ENCODE results near the gene GRB2.
"Not testable (repeated sequence)": the region's sequence is repeated elsewhere in the genome, so short reads cannot be mapped to it uniquely, and the experiment has no call there.

The GRB2 gene

GRCh38 chr17:75316253-75316652, 89.2 kb downstream of the GRB2 start:
- DNase-seq, result no peak

GRCh38 chr17:75315541-75316243, 89.8 kb downstream of the GRB2 start:
- DNase-seq, result peak in 1 of 2 donors; percentile 18

- peak; percentile 13 to 22 for DNase-seq
These were observed 91.4 kb downstream of the GRB2 start for GRCh38 chr17:75313941-75314551.

GRCh38 chr17:75308732-75309629, 96.5 kb downstream of the GRB2 start:
- DNase-seq, result peak in 1 of 2 donors; percentile 13

GRCh38 chr17:75307957-75308731, 97.3 kb downstream of the GRB2 start:
- DNase-seq, result no peak

GRCh38 chr17:75301502-75302206, 103.8 kb downstream of the GRB2 start:
- DNase-seq, result peak in 1 of 2 donors; percentile 21

GRCh38 chr17:75301049-75301448, 104.4 kb downstream of the GRB2 start:
- no peak for DNase-seq

GRCh38 chr17:75300280-75300679, 105.2 kb downstream of the GRB2 start:
- no peak for DNase-seq

GRCh38 chr17:75295201-75296158, 110.0 kb downstream of the GRB2 start:
- peak; percentile 34 to 49 for DNase-seq

GRCh38 chr17:75292810-75293448, 112.5 kb downstream of the GRB2 start:
- not testable (repeated sequence) for DNase-seq

GRCh38 chr17:75289832-75290337, 115.6 kb downstream of the GRB2 start:
- DNase-seq, result peak; percentile 43 to 78

- DNase-seq, result peak; percentile 77 to 99
These were observed 116.2 kb downstream of the GRB2 start, which contains the start of gene SLC25A19 for GRCh38 chr17:75289115-75289831. Gene SLC25A19, minus strand, starts transcription at chr17:75289433. Its CDS starts 2,669 bp downstream, at chr17:75286764.

- DNase-seq, result no peak
These were observed 116.7 kb downstream of the GRB2 start for GRCh38 chr17:75288770-75289114.

- DNase-seq, result no peak
These were observed 117.1 kb downstream of the GRB2 start for GRCh38 chr17:75288359-75288758.

- DNase-seq, result no peak
These were observed 118.3 kb downstream of the GRB2 start for GRCh38 chr17:75287221-75287620.

- no peak for DNase-seq
These were observed 120.4 kb downstream of the GRB2 start for GRCh38 chr17:75285123-75285522.

- DNase-seq, result not testable (repeated sequence)
These were observed 125.3 kb downstream of the GRB2 start for GRCh38 chr17:75280189-75280588.

- DNase-seq, result no peak
These were observed 127.8 kb downstream of the GRB2 start for GRCh38 chr17:75277664-75278071.

GRCh38 chr17:75273977-75274708, 131.3 kb downstream of the GRB2 start:
- DNase-seq, result no peak

Data from bone marrow (tissue), 2 donors.